HL-60 (cell line): ENCODE measurements around the gene NPY2R.

Experiments used
- DNase-seq, 2 experiments: peaks; one replicate each; pipeline ENCODE4 v3.0.0-alpha.2; 2010 to 2020; ENCODE audit warnings: low read depth in 1 of 2, low spot score in 1 of 2
- H3K27ac ChIP-seq: fragments of 250-450 bp; sonication (Bioruptor Pico); replicated peaks from 2 replicates; pipeline ENCODE4 v1.5.1; 2020; ENCODE audit warnings: mild to moderate bottlenecking, moderate library complexity
- H3K27me3 ChIP-seq: fragments of 250-450 bp; sonication (Bioruptor Pico); 2 replicates; pipeline ENCODE4 v1.5.1; 2021; ENCODE audit warnings: mild to moderate bottlenecking, moderate library complexity; ENCODE audit not compliant: insufficient read depth, poor library complexity, severe bottlenecking
- H3K4me3 ChIP-seq: replicated peaks from 2 replicates; pipeline ENCODE4 v1.5.1; 2011; ENCODE audit warnings: mild to moderate bottlenecking, control low read depth, low read length; ENCODE audit not compliant: insufficient read depth
- GABPA ChIP-seq: IDR thresholded peaks from 2 replicates; pipeline ENCODE4 v1.6.1; 2012; ENCODE audit warnings: low read depth
- POLR2AphosphoS5 ChIP-seq: IDR thresholded peaks from 2 replicates; pipeline ENCODE4 v1.6.1; 2012; ENCODE audit warnings: low read depth
- SPI1 ChIP-seq: IDR thresholded peaks from 2 replicates; pipeline ENCODE4 v1.6.1; 2012; ENCODE audit warnings: low read depth, mild to moderate bottlenecking, borderline replicate concordance
- long read RNA-seq: library from polyadenylated mRNA; unstranded; transcript quantifications from one replicate; pipeline ENCODE4 v2.0.0, GENCODE V29; 2020
- TF ChIP-seq, protein P1 (sequence below): IDR thresholded peaks from 2 replicates; pipeline ENCODE4 v1.6.1; 2012; ENCODE audit warnings: low read depth; ENCODE audit not compliant: insufficient replicate concordance
- TF ChIP-seq, protein P2 (sequence below): IDR thresholded peaks from one replicate; pipeline ENCODE4 v1.5.1; 2011; ENCODE audit warnings: low read length, control low read depth, inconsistent platforms; ENCODE audit not compliant: insufficient read depth

The NPY2R gene, protein sequence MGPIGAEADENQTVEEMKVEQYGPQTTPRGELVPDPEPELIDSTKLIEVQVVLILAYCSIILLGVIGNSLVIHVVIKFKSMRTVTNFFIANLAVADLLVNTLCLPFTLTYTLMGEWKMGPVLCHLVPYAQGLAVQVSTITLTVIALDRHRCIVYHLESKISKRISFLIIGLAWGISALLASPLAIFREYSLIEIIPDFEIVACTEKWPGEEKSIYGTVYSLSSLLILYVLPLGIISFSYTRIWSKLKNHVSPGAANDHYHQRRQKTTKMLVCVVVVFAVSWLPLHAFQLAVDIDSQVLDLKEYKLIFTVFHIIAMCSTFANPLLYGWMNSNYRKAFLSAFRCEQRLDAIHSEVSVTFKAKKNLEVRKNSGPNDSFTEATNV
- long read RNA-seq = 0 reads

DNA sequence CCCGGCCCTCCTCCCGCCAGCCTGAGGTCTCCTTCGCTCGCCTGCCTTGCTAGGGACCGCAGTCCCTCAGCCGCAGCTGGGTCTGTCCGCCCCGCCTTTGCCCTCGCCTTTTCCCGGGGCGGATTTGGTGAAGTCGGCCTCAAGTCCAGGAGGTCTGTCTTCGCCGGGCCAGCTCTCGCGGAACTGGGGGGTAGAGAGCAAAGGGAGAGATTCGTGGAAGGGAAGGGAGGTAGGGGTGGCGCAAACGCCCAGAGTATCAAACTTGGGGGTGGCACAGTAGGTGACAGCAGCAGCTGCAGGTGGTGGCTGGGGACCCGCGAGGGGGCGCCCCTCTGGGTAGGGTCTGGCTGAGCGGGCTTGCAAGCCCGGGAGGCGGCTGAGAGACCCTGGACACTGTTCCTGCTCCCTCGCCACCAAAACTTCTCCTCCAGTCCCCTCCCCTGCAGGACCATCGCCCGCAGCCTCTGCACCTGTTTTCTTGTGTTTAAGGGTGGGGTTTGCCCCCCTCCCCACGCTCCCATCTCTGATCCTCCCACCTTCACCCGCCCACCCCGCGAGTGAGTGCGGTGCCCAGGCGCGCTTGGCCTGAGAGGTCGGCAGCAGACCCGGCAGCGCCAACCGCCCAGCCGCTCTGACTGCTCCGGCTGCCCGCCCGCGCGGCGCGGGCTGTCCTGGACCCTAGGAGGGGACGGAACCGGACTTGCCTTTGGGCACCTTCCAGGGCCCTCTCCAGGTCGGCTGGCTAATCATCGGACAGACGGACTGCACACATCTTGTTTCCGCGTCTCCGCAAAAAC, at the start of gene NPY2R:
Gene NPY2R, plus strand, starts transcription at position 379 of the 797 bp plus-strand sequence. CDS start 5,304 bp downstream, outside the sequence.
- DNase-seq = no peak
- TF ChIP-seq POLR2AphosphoS5 (no peak), GABPA (no peak), SPI1 (no peak)
- TF ChIP-seq, protein P1, sequence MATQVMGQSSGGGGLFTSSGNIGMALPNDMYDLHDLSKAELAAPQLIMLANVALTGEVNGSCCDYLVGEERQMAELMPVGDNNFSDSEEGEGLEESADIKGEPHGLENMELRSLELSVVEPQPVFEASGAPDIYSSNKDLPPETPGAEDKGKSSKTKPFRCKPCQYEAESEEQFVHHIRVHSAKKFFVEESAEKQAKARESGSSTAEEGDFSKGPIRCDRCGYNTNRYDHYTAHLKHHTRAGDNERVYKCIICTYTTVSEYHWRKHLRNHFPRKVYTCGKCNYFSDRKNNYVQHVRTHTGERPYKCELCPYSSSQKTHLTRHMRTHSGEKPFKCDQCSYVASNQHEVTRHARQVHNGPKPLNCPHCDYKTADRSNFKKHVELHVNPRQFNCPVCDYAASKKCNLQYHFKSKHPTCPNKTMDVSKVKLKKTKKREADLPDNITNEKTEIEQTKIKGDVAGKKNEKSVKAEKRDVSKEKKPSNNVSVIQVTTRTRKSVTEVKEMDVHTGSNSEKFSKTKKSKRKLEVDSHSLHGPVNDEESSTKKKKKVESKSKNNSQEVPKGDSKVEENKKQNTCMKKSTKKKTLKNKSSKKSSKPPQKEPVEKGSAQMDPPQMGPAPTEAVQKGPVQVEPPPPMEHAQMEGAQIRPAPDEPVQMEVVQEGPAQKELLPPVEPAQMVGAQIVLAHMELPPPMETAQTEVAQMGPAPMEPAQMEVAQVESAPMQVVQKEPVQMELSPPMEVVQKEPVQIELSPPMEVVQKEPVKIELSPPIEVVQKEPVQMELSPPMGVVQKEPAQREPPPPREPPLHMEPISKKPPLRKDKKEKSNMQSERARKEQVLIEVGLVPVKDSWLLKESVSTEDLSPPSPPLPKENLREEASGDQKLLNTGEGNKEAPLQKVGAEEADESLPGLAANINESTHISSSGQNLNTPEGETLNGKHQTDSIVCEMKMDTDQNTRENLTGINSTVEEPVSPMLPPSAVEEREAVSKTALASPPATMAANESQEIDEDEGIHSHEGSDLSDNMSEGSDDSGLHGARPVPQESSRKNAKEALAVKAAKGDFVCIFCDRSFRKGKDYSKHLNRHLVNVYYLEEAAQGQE = no peak
- TF ChIP-seq, protein P2, sequence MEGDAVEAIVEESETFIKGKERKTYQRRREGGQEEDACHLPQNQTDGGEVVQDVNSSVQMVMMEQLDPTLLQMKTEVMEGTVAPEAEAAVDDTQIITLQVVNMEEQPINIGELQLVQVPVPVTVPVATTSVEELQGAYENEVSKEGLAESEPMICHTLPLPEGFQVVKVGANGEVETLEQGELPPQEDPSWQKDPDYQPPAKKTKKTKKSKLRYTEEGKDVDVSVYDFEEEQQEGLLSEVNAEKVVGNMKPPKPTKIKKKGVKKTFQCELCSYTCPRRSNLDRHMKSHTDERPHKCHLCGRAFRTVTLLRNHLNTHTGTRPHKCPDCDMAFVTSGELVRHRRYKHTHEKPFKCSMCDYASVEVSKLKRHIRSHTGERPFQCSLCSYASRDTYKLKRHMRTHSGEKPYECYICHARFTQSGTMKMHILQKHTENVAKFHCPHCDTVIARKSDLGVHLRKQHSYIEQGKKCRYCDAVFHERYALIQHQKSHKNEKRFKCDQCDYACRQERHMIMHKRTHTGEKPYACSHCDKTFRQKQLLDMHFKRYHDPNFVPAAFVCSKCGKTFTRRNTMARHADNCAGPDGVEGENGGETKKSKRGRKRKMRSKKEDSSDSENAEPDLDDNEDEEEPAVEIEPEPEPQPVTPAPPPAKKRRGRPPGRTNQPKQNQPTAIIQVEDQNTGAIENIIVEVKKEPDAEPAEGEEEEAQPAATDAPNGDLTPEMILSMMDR = no peak
- H3K27me3 ChIP-seq = peaks cover 16% of the 10 kb centered on the region
- no peak within 1 kb of the TSS for H3K27ac ChIP-seq
- no peak within 1 kb of the TSS for H3K4me3 ChIP-seq

DNA sequence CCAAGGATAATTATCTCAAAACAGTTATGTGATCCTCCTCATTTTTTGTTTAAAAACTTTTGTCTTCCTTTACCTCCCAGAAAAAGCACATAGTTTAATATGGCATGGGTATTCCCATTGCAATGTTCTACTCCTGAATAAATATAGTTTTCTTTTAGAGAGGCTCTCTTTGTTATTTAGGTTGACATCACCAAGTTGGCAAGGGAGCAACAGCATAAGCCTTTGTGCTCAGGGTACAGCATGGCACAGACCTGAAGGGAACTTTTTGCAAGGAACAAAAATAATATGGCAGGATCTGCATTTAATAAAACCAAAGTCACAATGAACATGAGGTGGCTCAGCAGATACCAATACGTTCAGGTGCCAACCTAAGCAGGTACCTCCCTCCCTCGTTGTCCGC, 47.1 kb upstream of the NPY2R start:
- Histone ChIP-seq H3K27ac (no peak overlapping the region), H3K27me3 (no peaks in the 10 kb centered on the region), H3K4me3 (no peak overlapping the region)
- TF ChIP-seq, protein P2 = no peak
- TF ChIP-seq, protein P1 = no peak
- TF ChIP-seq POLR2AphosphoS5 = no peak
- no peak for TF ChIP-seq GABPA
- TF ChIP-seq SPI1 = no peak
- DNase-seq = no peak

DNA sequence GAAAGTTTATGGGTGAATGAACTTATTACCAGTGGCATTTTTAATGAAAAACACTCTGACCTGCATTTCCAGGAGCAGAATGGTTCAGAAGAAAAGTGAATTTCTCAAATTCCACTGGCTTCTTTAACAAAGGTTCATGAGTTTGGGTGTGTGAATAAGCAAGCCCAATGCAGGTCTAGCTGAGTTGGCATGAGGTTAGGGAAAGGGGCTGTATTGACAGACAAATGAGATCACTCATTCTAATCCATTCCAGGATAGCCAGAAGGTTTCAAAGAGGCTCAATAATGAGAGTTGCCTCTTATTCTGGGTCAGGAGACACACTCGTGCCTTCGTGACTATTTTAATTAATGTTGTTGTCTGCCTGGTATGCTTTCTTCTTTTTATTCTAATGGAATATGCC, 43.7 kb upstream of the NPY2R start:
- no peak for DNase-seq
- H3K27ac ChIP-seq = no peak overlapping the region
- TF ChIP-seq POLR2AphosphoS5 (no peak), SPI1 (no peak), GABPA (no peak)
- TF ChIP-seq, protein P1 = no peak
- TF ChIP-seq, protein P2 = no peak

More for the DNA sequence above, 43.7 kb upstream of the NPY2R start:
- Histone ChIP-seq H3K27me3 (no peaks in the 10 kb centered on the region), H3K4me3 (no peak overlapping the region)
